Osteocyte (in vitro differentiated cells): ENCODE results near the gene RAMACL. TPM values are rescaled to one million over a fixed set of nuclear protein-coding genes. Genes with fewer than 3 reads are reported as not detected.

ENCODE experiments used
- DNase-seq: peaks from one replicate; pipeline ENCODE4 v3.0.0; 2021; ENCODE audit warnings: mixed read lengths; ENCODE audit not compliant: unreplicated experiment; ENCODE audit errors: extremely low spot score
- H3K27ac Mint-ChIP-seq: one replicate; pipeline ENCODE4 v1.8.0; 2021; ENCODE audit warnings: mild to moderate bottlenecking, mixed read lengths; ENCODE audit not compliant: unreplicated experiment
- H3K27me3 Mint-ChIP-seq: one replicate; pipeline ENCODE4 v1.8.0; 2021; ENCODE audit warnings: mixed read lengths; ENCODE audit not compliant: unreplicated experiment
- H3K36me3 Mint-ChIP-seq: one replicate; pipeline ENCODE4 v1.8.0; 2021; ENCODE audit warnings: mixed read lengths; ENCODE audit not compliant: unreplicated experiment
- H3K4me1 Mint-ChIP-seq: one replicate; pipeline ENCODE4 v1.8.0; 2021; ENCODE audit warnings: mixed read lengths; ENCODE audit not compliant: unreplicated experiment
- H3K4me3 Mint-ChIP-seq: one replicate; pipeline ENCODE4 v1.8.0; 2021; ENCODE audit warnings: mild to moderate bottlenecking, moderate library complexity, mixed read lengths; ENCODE audit not compliant: unreplicated experiment
- H3K9me3 Mint-ChIP-seq: one replicate; pipeline ENCODE4 v1.8.0; 2021; ENCODE audit warnings: mixed read lengths; ENCODE audit not compliant: unreplicated experiment
- total RNA-seq: library from RNA; stranded (reverse); gene quantifications from 2 replicates; pipeline ENCODE4 v1.2.1, GENCODE V29; 2021
- TF ChIP-seq, protein P1 (sequence below): fragments of 200-600 bp; sonication (generic); IDR thresholded peaks from 2 replicates; pipeline ENCODE4 v1.5.0; 2021; ENCODE audit warnings: antibody characterized with exemption, mild to moderate bottlenecking, moderate library complexity

RAMACL gene
- total RNA-seq, 1 donor from 2014 or later: 3.6 TPM

DNA sequence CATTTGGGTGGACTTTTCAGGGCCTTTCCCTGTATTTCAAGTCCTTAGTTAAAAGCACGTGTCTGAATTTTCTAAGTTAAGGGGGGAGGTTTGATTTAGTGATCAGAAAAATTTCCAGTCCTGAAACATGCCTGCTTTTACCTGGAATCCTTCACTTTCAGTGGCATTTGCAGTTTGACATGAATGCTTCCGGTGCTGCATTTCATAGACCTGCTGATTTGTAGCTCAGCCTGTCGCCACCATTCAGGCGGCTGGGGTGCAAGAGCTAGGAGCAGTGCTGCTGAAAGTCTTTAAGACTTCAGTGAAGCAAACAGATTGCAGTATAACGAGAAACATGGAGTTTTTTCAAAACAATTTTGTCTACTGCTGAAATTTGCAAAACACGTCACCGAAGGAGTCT lies 26.5 kb upstream of the RAMACL start:
- no peak overlapping the region for H3K4me3 Mint-ChIP-seq
- no peaks in the 10 kb centered on the region for H3K9me3 Mint-ChIP-seq
- H3K36me3 Mint-ChIP-seq: peaks cover 13% of the 10 kb centered on the region
- no peak overlapping the region for H3K27ac Mint-ChIP-seq
- no peak for DNase-seq
- H3K27me3 Mint-ChIP-seq: no peaks in the 10 kb centered on the region
- H3K4me1 Mint-ChIP-seq: peaks cover 52% of the 10 kb centered on the region
- TF ChIP-seq, protein P1, sequence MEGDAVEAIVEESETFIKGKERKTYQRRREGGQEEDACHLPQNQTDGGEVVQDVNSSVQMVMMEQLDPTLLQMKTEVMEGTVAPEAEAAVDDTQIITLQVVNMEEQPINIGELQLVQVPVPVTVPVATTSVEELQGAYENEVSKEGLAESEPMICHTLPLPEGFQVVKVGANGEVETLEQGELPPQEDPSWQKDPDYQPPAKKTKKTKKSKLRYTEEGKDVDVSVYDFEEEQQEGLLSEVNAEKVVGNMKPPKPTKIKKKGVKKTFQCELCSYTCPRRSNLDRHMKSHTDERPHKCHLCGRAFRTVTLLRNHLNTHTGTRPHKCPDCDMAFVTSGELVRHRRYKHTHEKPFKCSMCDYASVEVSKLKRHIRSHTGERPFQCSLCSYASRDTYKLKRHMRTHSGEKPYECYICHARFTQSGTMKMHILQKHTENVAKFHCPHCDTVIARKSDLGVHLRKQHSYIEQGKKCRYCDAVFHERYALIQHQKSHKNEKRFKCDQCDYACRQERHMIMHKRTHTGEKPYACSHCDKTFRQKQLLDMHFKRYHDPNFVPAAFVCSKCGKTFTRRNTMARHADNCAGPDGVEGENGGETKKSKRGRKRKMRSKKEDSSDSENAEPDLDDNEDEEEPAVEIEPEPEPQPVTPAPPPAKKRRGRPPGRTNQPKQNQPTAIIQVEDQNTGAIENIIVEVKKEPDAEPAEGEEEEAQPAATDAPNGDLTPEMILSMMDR: no peak

DNA sequence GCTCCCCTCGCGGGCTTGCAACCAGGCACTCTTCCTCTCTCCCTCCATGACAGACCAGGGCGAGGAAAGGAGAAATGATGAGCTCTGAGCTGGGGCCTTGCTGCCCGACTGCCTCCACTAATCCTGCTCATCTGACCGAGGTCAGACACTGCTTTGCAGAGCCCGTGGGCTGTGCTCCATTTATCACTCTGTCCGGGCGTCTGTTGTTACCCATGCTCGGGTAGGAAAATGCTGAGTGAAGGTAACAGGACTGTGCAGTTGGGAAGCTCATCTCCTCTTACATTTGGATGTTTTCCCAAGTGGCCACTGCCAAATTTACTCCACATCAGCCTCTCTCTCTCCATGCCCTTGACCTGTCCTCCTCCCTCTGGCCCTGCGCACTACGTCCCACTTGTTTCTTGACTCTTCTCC lies 26.0 kb upstream of the RAMACL start:
- Mint-ChIP-seq H3K27me3 (no peaks in the 10 kb centered on the region), H3K9me3 (no peaks in the 10 kb centered on the region), H3K27ac (peak overlapping the region; percentile 0), H3K36me3 (peaks cover 13% of the 10 kb centered on the region), H3K4me3 (no peak overlapping the region), H3K4me1 (peaks cover 49% of the 10 kb centered on the region)
- peak; percentile 65 for DNase-seq
- TF ChIP-seq, protein P1: no peak

DNA sequence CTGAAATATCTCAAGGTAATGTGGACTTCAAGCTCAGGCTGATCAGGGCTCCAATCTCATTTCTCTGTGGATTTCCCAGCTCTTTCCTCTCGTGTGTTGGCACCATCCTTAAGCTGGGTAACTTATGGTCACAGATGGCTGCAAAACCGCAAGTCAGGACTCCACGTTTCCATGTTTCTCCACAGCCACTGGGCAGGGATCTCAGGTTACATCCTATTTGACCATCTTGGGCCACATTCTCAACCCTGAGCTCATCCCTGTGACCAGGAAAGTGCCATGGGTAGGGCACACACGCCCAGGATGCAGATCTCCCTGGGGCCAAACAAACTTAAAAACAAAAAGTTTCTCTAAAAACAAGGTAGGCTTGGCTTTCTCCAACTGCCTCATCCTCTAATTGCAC lies 25.2 kb upstream of the RAMACL start:
- TF ChIP-seq, protein P1: no peak
- DNase-seq: peak; percentile 38
- H3K27ac Mint-ChIP-seq: no peak overlapping the region
- peaks cover 40% of the 10 kb centered on the region for H3K4me1 Mint-ChIP-seq
- H3K36me3 Mint-ChIP-seq: peaks cover 16% of the 10 kb centered on the region
- H3K9me3 Mint-ChIP-seq: no peaks in the 10 kb centered on the region
- H3K4me3 Mint-ChIP-seq: no peak overlapping the region
- no peaks in the 10 kb centered on the region for H3K27me3 Mint-ChIP-seq

DNA sequence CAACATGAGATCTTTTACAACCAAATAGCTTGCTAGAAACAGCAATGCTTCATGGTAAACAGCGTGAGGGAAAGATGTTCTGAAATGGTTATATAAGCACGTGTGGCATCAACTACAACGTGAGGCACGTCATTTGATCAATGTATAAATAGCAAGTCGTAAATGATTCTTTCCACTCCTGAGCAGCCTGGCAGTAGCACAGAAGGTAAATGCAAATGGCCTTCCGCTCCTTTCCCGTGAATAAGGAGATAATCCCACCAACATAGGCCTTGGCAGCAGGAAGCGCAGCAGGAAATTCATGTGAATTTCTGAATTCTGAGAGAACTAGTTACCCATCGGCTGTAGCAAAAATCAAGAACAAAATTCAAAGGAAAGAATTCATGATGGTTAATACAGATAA lies 23.6 kb upstream of the RAMACL start:
- Mint-ChIP-seq H3K4me3 (no peak overlapping the region), H3K4me1 (peaks cover 27% of the 10 kb centered on the region), H3K27me3 (no peaks in the 10 kb centered on the region), H3K36me3 (peaks cover 13% of the 10 kb centered on the region), H3K27ac (no peak overlapping the region), H3K9me3 (no peaks in the 10 kb centered on the region)
- TF ChIP-seq, protein P1: no peak
- peak; percentile 19 for DNase-seq

DNA sequence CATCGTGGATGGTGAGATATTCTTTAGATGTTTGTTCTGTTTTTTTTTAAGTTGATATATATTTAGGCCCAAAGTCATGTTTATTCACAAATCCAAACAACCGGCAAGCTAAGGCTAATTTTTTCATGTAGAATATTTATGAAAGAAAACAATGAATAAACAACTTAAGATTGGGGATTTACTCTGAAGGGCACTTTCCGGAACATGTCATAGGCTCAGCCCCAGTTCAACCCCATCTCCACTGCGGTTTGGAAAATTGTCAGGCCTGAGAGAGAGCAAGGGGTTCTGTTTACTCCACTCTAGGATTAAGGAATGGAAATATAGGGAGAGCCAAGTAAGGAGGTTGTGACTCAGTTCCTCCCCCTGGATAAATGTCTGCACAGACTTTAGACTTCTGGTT lies 22.3 kb upstream of the RAMACL start:
- peak overlapping the region; percentile 14 for H3K27ac Mint-ChIP-seq
- no peaks in the 10 kb centered on the region for H3K27me3 Mint-ChIP-seq
- H3K4me3 Mint-ChIP-seq: no peak overlapping the region
- H3K9me3 Mint-ChIP-seq: no peaks in the 10 kb centered on the region
- DNase-seq: peak; percentile 10
- TF ChIP-seq, protein P1: no peak
- H3K36me3 Mint-ChIP-seq: peaks cover 10% of the 10 kb centered on the region
- peaks cover 14% of the 10 kb centered on the region for H3K4me1 Mint-ChIP-seq
